Measurements from ENCODE around the gene SLC44A3. TPM values are rescaled to one million over a fixed set of nuclear protein-coding genes. Genes with fewer than 3 reads are reported as not detected.

Gene SLC44A3
- total and polyA plus RNA-seq, 7 donors: 1.2 to 28.5 (median 4.7) TPM

DNA sequence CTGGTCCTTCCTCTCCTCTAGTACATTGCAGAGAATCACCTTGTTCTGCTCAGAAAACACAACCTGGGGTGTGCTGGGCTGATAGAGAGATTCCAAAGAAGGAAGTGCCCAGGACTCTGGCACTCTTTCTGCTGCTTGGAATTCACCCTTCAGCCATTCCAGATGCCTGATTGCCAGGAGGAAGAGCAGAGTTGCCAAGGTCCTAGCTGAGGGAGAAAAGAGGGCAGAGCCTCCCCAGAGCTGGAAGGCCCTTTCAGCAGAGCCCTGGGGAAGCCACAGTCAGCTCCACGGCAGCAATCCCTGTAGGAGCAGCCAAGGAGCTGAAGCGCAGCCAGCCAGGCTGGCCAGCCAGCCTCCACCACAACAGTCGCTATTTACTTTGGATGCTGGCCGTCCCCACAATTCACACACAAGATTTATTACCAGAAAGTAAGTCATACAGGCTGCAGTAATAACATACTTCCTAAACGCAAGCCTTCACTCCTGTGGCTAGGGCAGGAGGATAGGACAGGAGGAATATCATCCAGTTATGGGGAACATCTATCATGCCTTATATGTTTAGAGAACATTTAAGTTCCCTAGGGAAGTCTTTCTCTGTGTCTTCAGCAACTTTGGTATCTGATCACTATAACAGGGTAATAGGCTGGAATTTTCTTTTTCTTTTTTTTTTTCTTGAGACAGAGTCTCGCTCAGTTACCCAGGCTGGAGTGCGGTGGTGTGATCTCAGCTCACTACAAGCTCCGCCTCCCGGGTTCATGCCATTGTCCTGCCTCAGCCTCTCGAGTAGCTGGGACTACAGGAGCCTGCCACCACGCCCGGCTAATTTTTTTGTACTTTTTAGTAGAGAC is 36.6 kb upstream of the SLC44A3 start:
- DNase-seq: peak; percentile 92
- 21 to 55% methylated on average over 12 of the region's 12 CpGs for WGBS, 2 donors

DNA sequence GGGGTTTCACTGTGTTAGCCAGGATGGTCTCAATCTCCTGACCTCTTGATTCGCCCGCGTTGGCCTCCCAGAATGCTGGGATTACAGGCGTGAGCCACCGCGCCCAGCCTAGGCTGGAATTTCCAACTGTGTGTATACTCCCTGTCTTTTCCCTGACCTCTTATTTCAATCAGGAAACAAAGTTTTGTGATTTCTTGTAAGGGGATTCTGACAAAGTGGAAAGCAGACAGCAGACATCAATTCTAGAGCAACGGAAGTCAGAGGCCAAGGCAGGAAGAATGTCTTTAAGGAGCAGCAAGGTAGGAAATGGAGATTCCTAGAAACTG is 36.0 kb upstream of the SLC44A3 start:
- WGBS, 2 donors: 51 to 79% methylated on average over 7 of the region's 7 CpGs
- Histone ChIP-seq H3K4me1 (peaks cover 0 to 36% (median 26%) of the 10 kb centered on the region in 4 donors), H3K36me3 (no peaks in the 10 kb centered on the region), H3K27me3 (no peaks in the 10 kb centered on the region), H3K9me3 (no peaks in the 10 kb centered on the region), H3K27ac (peak overlapping the region; percentile 74 to 80 (median 78)), H3K4me3 (no peak overlapping the region)
- TF ChIP-seq POLR2AphosphoS5 (IDR thresholded peaks at IDR 0.05): no peak
- TF ChIP-seq CTCF (IDR thresholded peaks at IDR 0.05): no peak
- no peak for TF ChIP-seq POLR2A (IDR thresholded peaks at IDR 0.05)
- no peak for TF ChIP-seq EP300 (IDR thresholded peaks at IDR 0.05)
- DNase-seq: no peak
- intact Hi-C loops (cut with DNase I): no loop called here

More for the DNA sequence above, 36.6 kb upstream of the SLC44A3 start:
- Histone ChIP-seq H3K4me3 (no peak overlapping the region), H3K4me1 (peaks cover 0 to 36% (median 26%) of the 10 kb centered on the region in 4 donors), H3K9me3 (no peaks in the 10 kb centered on the region), H3K27ac (peak overlapping the region; percentile 74 to 80 (median 78)), H3K36me3 (no peaks in the 10 kb centered on the region), H3K27me3 (no peaks in the 10 kb centered on the region)
- TF ChIP-seq POLR2AphosphoS5 (IDR thresholded peaks at IDR 0.05) (peak; percentile 60 to 78 (median 72)), EP300 (IDR thresholded peaks at IDR 0.05) (peak in 1 of 4 donors; percentile 37), CTCF (IDR thresholded peaks at IDR 0.05) (no peak), POLR2A (IDR thresholded peaks at IDR 0.05) (no peak)
- intact Hi-C loops (cut with DNase I): no loop called here

GRCh38 chr1:94787691-94788090 is 32.5 kb upstream of the SLC44A3 start:
- TF ChIP-seq EP300 (IDR thresholded peaks at IDR 0.05) (no peak), POLR2AphosphoS5 (IDR thresholded peaks at IDR 0.05) (no peak), POLR2A (IDR thresholded peaks at IDR 0.05) (no peak), CTCF (IDR thresholded peaks at IDR 0.05) (no peak)
- peaks cover 0 to 37% (median 33%) of the 10 kb centered on the region in 4 donors for H3K4me1 ChIP-seq
- H3K9me3 ChIP-seq: no peaks in the 10 kb centered on the region
- no peak for DNase-seq
- H3K36me3 ChIP-seq: no peaks in the 10 kb centered on the region
- H3K4me3 ChIP-seq: no peak overlapping the region
- H3K27me3 ChIP-seq: no peaks in the 10 kb centered on the region
- H3K27ac ChIP-seq: no peak overlapping the region
- intact Hi-C loops (cut with DNase I): no loop called here
- WGBS, 2 donors: 92 to 94% methylated on average over 1 of the region's 1 CpG

DNA sequence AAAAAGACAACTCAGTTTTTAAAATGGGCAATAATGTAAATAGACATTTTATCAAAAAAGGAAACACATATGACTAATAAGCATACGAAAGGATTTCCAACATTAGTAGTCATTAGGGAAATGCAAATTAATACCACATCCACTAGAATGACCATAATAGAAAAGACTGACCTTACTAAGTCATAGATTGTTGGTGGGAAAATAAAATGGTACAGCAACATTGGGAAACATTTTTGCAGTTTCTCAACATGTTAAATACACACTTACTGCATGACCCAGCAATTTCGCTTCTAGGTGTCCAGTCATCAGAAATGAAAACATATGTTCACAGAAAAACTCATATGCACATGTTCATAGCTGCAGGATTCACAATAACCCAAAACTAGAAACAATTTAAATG is 29.9 kb upstream of the SLC44A3 start:
- TF ChIP-seq POLR2AphosphoS5 (IDR thresholded peaks at IDR 0.05): no peak
- no peak for TF ChIP-seq EP300 (IDR thresholded peaks at IDR 0.05)
- TF ChIP-seq CTCF (IDR thresholded peaks at IDR 0.05): no peak
- H3K9me3 ChIP-seq: no peaks in the 10 kb centered on the region
- no peak overlapping the region for H3K4me3 ChIP-seq
- H3K27ac ChIP-seq: no peak overlapping the region
- intact Hi-C loops (cut with DNase I): no loop called here
- DNase-seq: no peak
- 83 to 91% methylated on average over 2 of the region's 2 CpGs for WGBS, 2 donors
- peaks cover 0 to 23% (median 22%) of the 10 kb centered on the region in 4 donors for H3K4me1 ChIP-seq
- no peaks in the 10 kb centered on the region for H3K27me3 ChIP-seq
- no peaks in the 10 kb centered on the region for H3K36me3 ChIP-seq
